ENCODE data around the gene KCNIP4.

Gene KCNIP4

DNA sequence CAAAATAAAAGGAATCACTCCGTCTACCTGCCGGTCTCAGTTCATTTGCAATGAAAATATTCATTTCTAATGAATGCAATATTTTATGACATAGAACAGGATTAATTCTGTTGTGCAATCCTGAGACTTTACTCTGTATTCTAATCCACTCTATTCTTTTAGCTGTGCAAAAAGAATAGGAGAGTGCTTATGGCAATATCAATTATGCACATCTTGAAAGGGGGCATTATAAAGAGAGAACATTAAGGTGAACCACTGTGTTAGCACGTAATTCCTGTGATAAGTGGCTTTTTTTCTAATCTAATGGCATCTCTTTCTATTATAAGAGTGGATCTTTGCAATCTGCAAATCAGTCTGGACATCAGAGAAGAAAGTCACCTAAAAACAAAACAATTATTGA is 99.5 kb downstream of the KCNIP4 start:
- Mint-ChIP-seq H3K9me3 (no peaks in the 10 kb centered on the region), H3K4me1 (no peaks in the 10 kb centered on the region), H3K36me3 (ENCODE audit: low read depth) (no peaks in the 10 kb centered on the region), H3K4me3 (no peak overlapping the region), H3K27ac (no peak overlapping the region), H3K27me3 (ENCODE audit: low read depth, poor library complexity) (no peaks in the 10 kb centered on the region)
- DNase-seq, result no peak
- TF ChIP-seq, protein P1, sequence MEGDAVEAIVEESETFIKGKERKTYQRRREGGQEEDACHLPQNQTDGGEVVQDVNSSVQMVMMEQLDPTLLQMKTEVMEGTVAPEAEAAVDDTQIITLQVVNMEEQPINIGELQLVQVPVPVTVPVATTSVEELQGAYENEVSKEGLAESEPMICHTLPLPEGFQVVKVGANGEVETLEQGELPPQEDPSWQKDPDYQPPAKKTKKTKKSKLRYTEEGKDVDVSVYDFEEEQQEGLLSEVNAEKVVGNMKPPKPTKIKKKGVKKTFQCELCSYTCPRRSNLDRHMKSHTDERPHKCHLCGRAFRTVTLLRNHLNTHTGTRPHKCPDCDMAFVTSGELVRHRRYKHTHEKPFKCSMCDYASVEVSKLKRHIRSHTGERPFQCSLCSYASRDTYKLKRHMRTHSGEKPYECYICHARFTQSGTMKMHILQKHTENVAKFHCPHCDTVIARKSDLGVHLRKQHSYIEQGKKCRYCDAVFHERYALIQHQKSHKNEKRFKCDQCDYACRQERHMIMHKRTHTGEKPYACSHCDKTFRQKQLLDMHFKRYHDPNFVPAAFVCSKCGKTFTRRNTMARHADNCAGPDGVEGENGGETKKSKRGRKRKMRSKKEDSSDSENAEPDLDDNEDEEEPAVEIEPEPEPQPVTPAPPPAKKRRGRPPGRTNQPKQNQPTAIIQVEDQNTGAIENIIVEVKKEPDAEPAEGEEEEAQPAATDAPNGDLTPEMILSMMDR (IDR thresholded peaks at IDR 0.05), result no peak

GRCh38 chr4:21848021-21848420 is 100.6 kb downstream of the KCNIP4 start:
- no peaks in the 10 kb centered on the region for H3K4me1 Mint-ChIP-seq
- H3K9me3 Mint-ChIP-seq, result no peaks in the 10 kb centered on the region
- no peaks in the 10 kb centered on the region for H3K36me3 Mint-ChIP-seq (ENCODE audit: low read depth)
- H3K27ac Mint-ChIP-seq, result no peak overlapping the region
- no peaks in the 10 kb centered on the region for H3K27me3 Mint-ChIP-seq (ENCODE audit: low read depth, poor library complexity)
- no peak for DNase-seq
- H3K4me3 Mint-ChIP-seq, result no peak overlapping the region
- TF ChIP-seq, protein P1 (IDR thresholded peaks at IDR 0.05), result no peak

DNA sequence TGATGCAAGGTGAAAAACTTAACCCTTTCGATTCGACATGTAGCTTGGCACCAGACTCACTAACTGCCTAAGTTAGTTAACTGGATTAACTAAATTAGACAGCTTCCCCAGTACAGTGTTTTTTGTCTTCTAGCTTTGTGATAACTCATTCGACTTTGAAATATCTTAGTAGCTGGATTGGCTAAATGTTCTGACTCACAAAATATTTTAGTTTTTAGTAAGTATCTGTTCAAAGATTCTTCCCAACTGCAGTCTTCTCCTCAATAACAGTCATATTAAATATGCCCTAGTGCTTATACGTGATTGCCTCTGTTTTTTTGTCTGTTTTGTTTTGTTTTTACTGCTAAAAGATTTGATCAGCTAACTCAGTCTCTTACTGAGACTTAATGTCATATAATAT is 102.9 kb downstream of the KCNIP4 start:
- H3K4me3 Mint-ChIP-seq, result no peak overlapping the region
- H3K36me3 Mint-ChIP-seq (ENCODE audit: low read depth), result no peaks in the 10 kb centered on the region
- no peak for DNase-seq
- H3K9me3 Mint-ChIP-seq, result no peaks in the 10 kb centered on the region
- no peak overlapping the region for H3K27ac Mint-ChIP-seq
- H3K4me1 Mint-ChIP-seq, result no peaks in the 10 kb centered on the region
- no peaks in the 10 kb centered on the region for H3K27me3 Mint-ChIP-seq (ENCODE audit: low read depth, poor library complexity)
- TF ChIP-seq, protein P1 (IDR thresholded peaks at IDR 0.05), result no peak

- Mint-ChIP-seq H3K27me3 (ENCODE audit: low read depth, poor library complexity) (no peaks in the 10 kb centered on the region), H3K4me1 (no peaks in the 10 kb centered on the region)
Observed at GRCh38 chr4:21835712-21836111, 112.9 kb downstream of the KCNIP4 start.

DNA sequence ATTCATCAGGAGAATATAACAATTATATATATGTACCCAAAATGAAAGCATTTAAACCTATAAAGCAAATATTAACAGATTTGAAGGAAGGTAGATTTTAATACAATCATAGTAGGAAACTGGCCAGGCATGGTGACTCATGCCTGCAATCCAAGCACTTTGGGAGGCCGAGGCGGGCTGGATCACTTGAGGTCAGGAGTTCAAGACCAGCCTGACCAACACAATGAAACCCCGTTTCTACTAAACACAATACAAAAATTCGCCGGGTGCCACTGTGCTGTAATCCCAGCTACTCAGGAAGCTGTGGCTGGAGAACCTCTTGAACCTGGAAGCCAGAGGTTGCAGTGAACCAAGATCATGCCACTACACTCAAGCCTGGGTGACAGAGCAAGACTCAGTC is 118.3 kb downstream of the KCNIP4 start:
- H3K36me3 Mint-ChIP-seq (ENCODE audit: low read depth), result no peaks in the 10 kb centered on the region
- H3K9me3 Mint-ChIP-seq, result peaks cover 6% of the 10 kb centered on the region
- no peak overlapping the region for H3K27ac Mint-ChIP-seq
- TF ChIP-seq, protein P1 (IDR thresholded peaks at IDR 0.05), result no peak
- H3K4me1 Mint-ChIP-seq, result no peaks in the 10 kb centered on the region
- no peak for DNase-seq
- H3K4me3 Mint-ChIP-seq, result no peak overlapping the region
- no peaks in the 10 kb centered on the region for H3K27me3 Mint-ChIP-seq (ENCODE audit: low read depth, poor library complexity)

More at GRCh38 chr4:21835712-21836111, 112.9 kb downstream of the KCNIP4 start:
- peaks cover 6% of the 10 kb centered on the region for H3K9me3 Mint-ChIP-seq
- H3K4me3 Mint-ChIP-seq, result no peak overlapping the region
- H3K27ac Mint-ChIP-seq, result no peak overlapping the region
- DNase-seq, result no peak
- TF ChIP-seq, protein P1 (IDR thresholded peaks at IDR 0.05), result no peak
- H3K36me3 Mint-ChIP-seq (ENCODE audit: low read depth), result no peaks in the 10 kb centered on the region

GRCh38 chr4:21827575-21827974 is 121.0 kb downstream of the KCNIP4 start:
- Mint-ChIP-seq H3K4me3 (no peak overlapping the region), H3K36me3 (ENCODE audit: low read depth) (no peaks in the 10 kb centered on the region), H3K27me3 (ENCODE audit: low read depth, poor library complexity) (no peaks in the 10 kb centered on the region), H3K4me1 (no peaks in the 10 kb centered on the region), H3K9me3 (peaks cover 4% of the 10 kb centered on the region), H3K27ac (no peak overlapping the region)
- DNase-seq, result no peak
- TF ChIP-seq, protein P1 (IDR thresholded peaks at IDR 0.05), result no peak

Measured in nephron progenitor cell (in vitro differentiated cells).